ENCODE results near the gene NXPH1. TPM values are rescaled to one million over a fixed set of nuclear protein-coding genes. Genes with fewer than 3 reads are reported as not detected.

Gene NXPH1
- not detected for total RNA-seq

- TF ChIP-seq CTCF (IDR thresholded peaks at IDR 0.05) (no peak), POLR2A (IDR thresholded peaks at IDR 0.05) (no peak)
- Histone ChIP-seq H3K36me3 (no peaks in the 10 kb centered on the region), H3K9me3 (no peaks in the 10 kb centered on the region), H3K4me3 (peak within 1 kb of the TSS in 1 of 4 donors; percentile 14), H3K4me1 (peaks cover 3 to 26% (median 5%) of the 10 kb centered on the region in 3 donors), H3K27me3 (peaks cover 9 to 92% (median 20%) of the 10 kb centered on the region in 4 donors), H3K27ac (no peak within 1 kb of the TSS)
- intact Hi-C loops (cut with DNase I) = no loop called here
- WGBS, 2 donors = 3 to 8% methylated on average over 12 to 13 of the region's 71 CpGs
- DNase-seq = no peak
Observed at GRCh38 chr7:8433477-8434289, at the start of gene NXPH1. Gene NXPH1, plus strand, starts transcription at chr7:8433609.

GRCh38 chr7:8384901-8385300 is 48.5 kb upstream of the NXPH1 start:
- WGBS, 2 donors = 62 to 69% methylated on average over 4 of the region's 4 CpGs

GRCh38 chr7:8386926-8387550 is 46.4 kb upstream of the NXPH1 start:
- 35 to 36% methylated on average over 5 of the region's 5 CpGs for WGBS, 2 donors
- Histone ChIP-seq H3K36me3 (no peaks in the 10 kb centered on the region), H3K4me3 (no peak overlapping the region), H3K4me1 (no peaks in the 10 kb centered on the region), H3K27ac (no peak overlapping the region), H3K27me3 (no peaks in the 10 kb centered on the region), H3K9me3 (no peaks in the 10 kb centered on the region)
- DNase-seq = no peak
- TF ChIP-seq POLR2A (IDR thresholded peaks at IDR 0.05) (no peak), CTCF (IDR thresholded peaks at IDR 0.05) (no peak)
- intact Hi-C loops (cut with DNase I) = no loop called here

More at GRCh38 chr7:8384901-8385300, 48.5 kb upstream of the NXPH1 start:
- H3K4me1 ChIP-seq = no peaks in the 10 kb centered on the region
- no peak for DNase-seq
- no peak overlapping the region for H3K27ac ChIP-seq
- no peak overlapping the region for H3K4me3 ChIP-seq
- intact Hi-C loops (cut with DNase I) = no loop called here
- H3K36me3 ChIP-seq = no peaks in the 10 kb centered on the region
- no peaks in the 10 kb centered on the region for H3K27me3 ChIP-seq
- no peak for TF ChIP-seq CTCF (IDR thresholded peaks at IDR 0.05)
- no peak for TF ChIP-seq POLR2A (IDR thresholded peaks at IDR 0.05)
- no peaks in the 10 kb centered on the region for H3K9me3 ChIP-seq

- 68 to 91% methylated on average over 7 of the region's 7 CpGs for WGBS, 2 donors
- Histone ChIP-seq H3K27me3 (peaks cover 0 to 5% (median 0%) of the 10 kb centered on the region in 4 donors), H3K4me1 (no peaks in the 10 kb centered on the region), H3K27ac (no peak overlapping the region), H3K36me3 (no peaks in the 10 kb centered on the region), H3K9me3 (no peaks in the 10 kb centered on the region), H3K4me3 (no peak overlapping the region)
- intact Hi-C loops (cut with DNase I) = no loop called here
- TF ChIP-seq CTCF (IDR thresholded peaks at IDR 0.05) = no peak
- no peak for TF ChIP-seq POLR2A (IDR thresholded peaks at IDR 0.05)
- DNase-seq = no peak
Observed at GRCh38 chr7:8387551-8388256, 45.7 kb upstream of the NXPH1 start.

- Histone ChIP-seq H3K9me3 (no peaks in the 10 kb centered on the region), H3K36me3 (no peaks in the 10 kb centered on the region), H3K4me1 (no peaks in the 10 kb centered on the region), H3K27ac (no peak overlapping the region), H3K4me3 (no peak overlapping the region), H3K27me3 (peaks cover 0 to 5% (median 0%) of the 10 kb centered on the region in 4 donors)
- DNase-seq = no peak
- intact Hi-C loops (cut with DNase I) = no loop called here
- TF ChIP-seq CTCF (IDR thresholded peaks at IDR 0.05) (no peak), POLR2A (IDR thresholded peaks at IDR 0.05) (no peak)
- WGBS, 2 donors = 72 to 80% methylated on average over 2 of the region's 2 CpGs
Observed at GRCh38 chr7:8388257-8388625, 45.2 kb upstream of the NXPH1 start.
